Stimulated activated CD8-positive, alpha-beta memory T cell treated with anti-CD3 and anti-CD28 coated beads, Interleukin-2, amount 100 ng/mL, for 48 hours (primary cell): ENCODE results near the gene RNMT.
A peak's percentile ranks its signal among the peaks of the same experiment; 100 is the strongest.

Experiments used
- DNase-seq, 2 donors: peaks; one replicate each; pipeline ENCODE4 v3.0.0-alpha.2; 2020; ENCODE audit warnings: low read depth in 2 of 2

The RNMT gene

DNA sequence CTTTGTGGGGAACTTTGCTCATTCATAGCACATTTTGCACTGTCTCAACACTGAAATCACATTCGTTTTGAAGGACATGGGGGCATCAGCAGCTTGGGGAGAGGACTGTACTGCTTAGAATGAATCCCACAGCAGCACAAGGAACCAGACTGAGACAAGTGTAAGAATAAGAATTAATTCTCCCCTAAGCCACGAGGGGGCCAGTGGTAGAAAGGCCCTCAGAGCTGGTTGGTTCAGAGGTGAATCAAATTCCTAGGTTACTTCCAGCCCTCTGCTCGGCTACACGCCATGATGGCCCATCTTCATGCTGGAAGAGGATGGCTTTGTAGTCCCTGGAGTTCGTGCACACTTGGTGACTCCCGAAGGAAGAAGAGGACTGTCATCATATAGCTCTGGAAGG, 85.5 kb downstream of the RNMT start:
- DNase-seq = no peak

DNA sequence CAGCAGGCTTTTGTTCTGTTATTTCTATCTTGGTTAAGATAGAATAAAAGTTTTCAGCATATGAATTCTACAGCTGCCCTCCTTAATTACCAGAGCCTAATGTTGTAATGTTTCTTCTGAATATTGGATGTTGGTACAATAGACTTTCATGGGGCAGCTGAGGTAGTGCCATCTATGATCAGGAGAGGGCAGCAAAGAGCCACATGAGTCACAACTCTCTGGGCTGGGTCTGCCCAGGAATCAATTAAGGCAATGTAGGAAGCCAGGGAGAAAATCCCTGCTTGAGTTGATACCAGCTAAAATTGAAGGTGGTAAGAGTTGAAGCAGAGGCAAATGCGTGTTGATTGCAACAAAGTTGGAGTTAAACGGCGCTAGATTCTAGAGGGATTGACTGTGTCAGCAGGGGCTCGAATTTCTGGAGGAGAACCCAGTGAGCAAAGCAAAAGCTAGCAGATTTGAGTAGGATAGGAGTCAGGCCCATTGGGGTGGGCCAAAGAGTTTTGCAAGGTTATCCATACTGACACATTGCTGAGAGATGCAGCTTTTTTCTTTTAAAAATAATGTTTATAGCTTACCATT, 86.9 kb downstream of the RNMT start:
- peak in 1 of 2 donors; percentile 42 for DNase-seq
